ENCODE measurements around the gene SHANK3.

DNA sequence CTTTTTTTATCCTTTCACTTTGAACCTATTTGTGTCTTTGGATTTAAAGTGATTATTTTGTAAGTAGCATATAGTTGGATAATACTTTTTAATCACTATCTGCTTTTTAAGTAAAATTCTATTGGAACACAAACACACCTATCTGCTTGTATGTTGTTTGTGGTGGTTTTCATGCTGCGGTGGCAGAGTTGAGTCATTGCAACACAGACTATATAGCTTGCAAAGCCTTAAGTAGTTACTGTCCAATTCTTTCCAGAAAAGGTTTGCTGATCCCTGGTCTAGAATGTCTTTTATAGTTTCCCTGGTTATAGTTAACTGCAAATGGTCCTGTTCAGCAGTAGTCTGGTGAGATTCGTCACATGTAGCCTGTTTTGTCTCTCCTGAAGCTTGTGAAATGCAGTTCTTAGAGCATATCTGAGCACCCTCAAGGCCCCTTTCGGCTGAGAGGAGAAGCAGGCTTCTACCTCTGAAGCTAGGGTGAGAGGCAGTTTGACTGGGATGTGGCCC lies 21.5 kb downstream of the SHANK3 start:
- no peak for TF ChIP-seq MAFK (IDR thresholded peaks at IDR 0.05; ENCODE audit: low read depth, low read length)
- TF ChIP-seq, protein P1, sequence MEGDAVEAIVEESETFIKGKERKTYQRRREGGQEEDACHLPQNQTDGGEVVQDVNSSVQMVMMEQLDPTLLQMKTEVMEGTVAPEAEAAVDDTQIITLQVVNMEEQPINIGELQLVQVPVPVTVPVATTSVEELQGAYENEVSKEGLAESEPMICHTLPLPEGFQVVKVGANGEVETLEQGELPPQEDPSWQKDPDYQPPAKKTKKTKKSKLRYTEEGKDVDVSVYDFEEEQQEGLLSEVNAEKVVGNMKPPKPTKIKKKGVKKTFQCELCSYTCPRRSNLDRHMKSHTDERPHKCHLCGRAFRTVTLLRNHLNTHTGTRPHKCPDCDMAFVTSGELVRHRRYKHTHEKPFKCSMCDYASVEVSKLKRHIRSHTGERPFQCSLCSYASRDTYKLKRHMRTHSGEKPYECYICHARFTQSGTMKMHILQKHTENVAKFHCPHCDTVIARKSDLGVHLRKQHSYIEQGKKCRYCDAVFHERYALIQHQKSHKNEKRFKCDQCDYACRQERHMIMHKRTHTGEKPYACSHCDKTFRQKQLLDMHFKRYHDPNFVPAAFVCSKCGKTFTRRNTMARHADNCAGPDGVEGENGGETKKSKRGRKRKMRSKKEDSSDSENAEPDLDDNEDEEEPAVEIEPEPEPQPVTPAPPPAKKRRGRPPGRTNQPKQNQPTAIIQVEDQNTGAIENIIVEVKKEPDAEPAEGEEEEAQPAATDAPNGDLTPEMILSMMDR (conservative IDR thresholded peaks at IDR 0.05; ENCODE audit: low read depth, low read length), result no peak
- TF ChIP-seq POLR2A (IDR thresholded peaks at IDR 0.05; ENCODE audit: low read depth, low read length), result no peak
- no peak for TF ChIP-seq RAD21 (IDR thresholded peaks at IDR 0.05; ENCODE audit: low read length)
- TF ChIP-seq SMC3 (IDR thresholded peaks at IDR 0.05; ENCODE audit: low read depth, low read length), result no peak
- TF ChIP-seq CEBPB (IDR thresholded peaks at IDR 0.05; ENCODE audit: low read depth, low read length), result peak; percentile 53
- TF ChIP-seq, protein P2, sequence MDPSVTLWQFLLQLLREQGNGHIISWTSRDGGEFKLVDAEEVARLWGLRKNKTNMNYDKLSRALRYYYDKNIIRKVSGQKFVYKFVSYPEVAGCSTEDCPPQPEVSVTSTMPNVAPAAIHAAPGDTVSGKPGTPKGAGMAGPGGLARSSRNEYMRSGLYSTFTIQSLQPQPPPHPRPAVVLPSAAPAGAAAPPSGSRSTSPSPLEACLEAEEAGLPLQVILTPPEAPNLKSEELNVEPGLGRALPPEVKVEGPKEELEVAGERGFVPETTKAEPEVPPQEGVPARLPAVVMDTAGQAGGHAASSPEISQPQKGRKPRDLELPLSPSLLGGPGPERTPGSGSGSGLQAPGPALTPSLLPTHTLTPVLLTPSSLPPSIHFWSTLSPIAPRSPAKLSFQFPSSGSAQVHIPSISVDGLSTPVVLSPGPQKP (IDR thresholded peaks at IDR 0.05; ENCODE audit: borderline replicate concordance, low read depth, low read length), result no peak

Data from IMR-90 (cell line).